ENCODE data around the gene MAPK7.

- no peak for TF ChIP-seq POLR2AphosphoS5 (IDR thresholded peaks at IDR 0.05; ENCODE audit: borderline replicate concordance, low read depth, low read length)
- no peak for TF ChIP-seq EZH2 (IDR thresholded peaks at IDR 0.05)
Measured at GRCh38 chr17:19372866-19373504, 5.3 kb upstream of the MAPK7 start.
